Heart right ventricle (tissue), 16 donors: ENCODE measurements around the gene AARSD1. TPM values are rescaled to one million over a fixed set of nuclear protein-coding genes. Genes with fewer than 3 reads are reported as not detected.
"Not testable (repeated sequence)": the region's sequence is repeated elsewhere in the genome, so short reads cannot be mapped to it uniquely, and the experiment has no call there.

Experiments
- ATAC-seq, 8 donors: fragments of 200-7000 bp; cut with Tn5 transposase; one replicate each; pipeline ENCODE4 v1.9.1; 2020; ENCODE audit warnings: mild to moderate bottlenecking in 8 of 8, moderate library complexity in 8 of 8, moderate number of reproducible peaks in 1 of 8
- DNase-seq, 2 donors: peaks; one replicate each; pipeline ENCODE4 v3.0.0-alpha.2; 2020
- H3K27ac ChIP-seq, 10 donors: fragments of 200-600 bp; sonication (generic) in 2 of 10; one replicate each; pipeline versions ENCODE4 v1.5.0 to v1.8.0; 2020 to 2022; ENCODE audit warnings: mild to moderate bottlenecking in 3 of 10
- H3K27me3 ChIP-seq, 7 donors: fragments of 200-600 bp; one replicate each; pipeline ENCODE4 v1.8.0; 2021 to 2022; ENCODE audit warnings: mild to moderate bottlenecking in 2 of 7
- H3K36me3 ChIP-seq, 9 donors: fragments of 200-600 bp; sonication (generic) in 1 of 9; one replicate each; pipeline versions ENCODE4 v1.5.0 to v1.8.0; 2020 to 2022; ENCODE audit warnings: mild to moderate bottlenecking in 2 of 9
- H3K4me1 ChIP-seq, 9 donors: fragments of 200-600 bp; sonication (generic) in 1 of 9; one replicate each; pipeline versions ENCODE4 v1.5.0 to v1.8.0; 2020 to 2022; ENCODE audit warnings: mild to moderate bottlenecking in 4 of 9
- H3K4me3 ChIP-seq, 10 donors: fragments of 200-600 bp; sonication (generic) in 2 of 10; one replicate each; pipeline versions ENCODE4 v1.5.0 to v1.8.0; 2020 to 2022; ENCODE audit warnings: mild to moderate bottlenecking in 7 of 10, moderate library complexity in 2 of 10
- H3K9me3 ChIP-seq, 11 donors: fragments of 200-600 bp in 10 of 11; sonication (generic) in 2 of 11; one replicate each; pipeline versions ENCODE4 v1.5.0 to v1.8.0; 2013 to 2022; ENCODE audit warnings: mild to moderate bottlenecking in 2 of 11, control low read depth in 1 of 11, moderate library complexity in 1 of 11
- CTCF ChIP-seq, 9 donors: fragments of 200-600 bp; sonication (generic) in 2 of 9; IDR thresholded peaks; one replicate each; pipeline versions ENCODE4 v1.5.0 to v1.8.0; 2021 to 2022; ENCODE audit warnings: antibody characterized with exemption in 9 of 9, mild to moderate bottlenecking in 5 of 9, moderate library complexity in 1 of 9
- WGBS, 2 donors: extraction: QIAGEN DNeasy Blood & Tissue Kit; methylation state at CpG; one replicate each; pipeline ENCODE4 v1.1.7; 2013; ENCODE audit warnings: inconsistent platforms in 1 of 2; 5-methylcytosine and 5-hydroxymethylcytosine counted together
- intact Hi-C, 10 donors: fragments of 100-400 bp; cut with DNase I; formaldehyde crosslinking; loops; one replicate each; pipeline versions ENCODE4 v1.11.1 to v1.14.2; 2022
- polyA plus RNA-seq, 2 donors: library from polyadenylated mRNA; stranded (reverse); fragments of 200-250 nt; gene quantifications; one replicate each; pipeline ENCODE4 v1.2.3, GENCODE V29; 2013
- total RNA-seq, 10 donors: library from RNA; stranded (reverse); fragmentation: NEBNext Ultra II Directional in 3 of 10; extraction: Animal tissue kit (Norgen Biotek cat#: 25700) in 3 of 10; gene quantifications; one replicate each; pipeline versions ENCODE4 v1.2.1 to v1.2.4, GENCODE V29; 2021 to 2023
- donor health status: Arrhythmogenic right ventricular cardiomyopathy.
- donor health status: ischemic (EF 13 %, LVEDD 7.1; RV severe dilation, severe dysfunction).
- donor health status: healthy with polysubstance abuse.
- donor health status: DM: no; HTN: yes; CAD: no.
- donor health status: DM: no; HTN: no; CAD: no.
- donor health status: ischemic (EF 25% LVEDD 6.9; RV normal size, moderate dysfunction).
- donor health status: ischemic (EF 25% LVEDD 5.7; RV mildly dilated, moderate dysfunction).
- donor health status: healthy.
- donor health status: DM: yes; HTN: yes; CAD: no.
- donor health status: Ischemic cardiomyopathy.
- donor health status: ischemic (EF 35%, LVEDD 5.7; RV mildly dilated, moderate dysfunction).
- donor health status: nonischemic (EF 11% LVEDD 7.7; RV severe dilation, severe dysfunction).
- donor health status: DM: yes; HTN: yes; CAD: no.
- donor health status: PGD.
- donor health status: ischemic (EF 29% LVEDD 5.4; RV normal size, mild dysfunction).
- donor health status: nonischemic (EF 23%, LVEDD 6.1; RV moderate dilation, normal function).

AARSD1 gene
- total and polyA plus RNA-seq, 12 donors, result 20.0 to 125 (median 29.4) TPM

DNA sequence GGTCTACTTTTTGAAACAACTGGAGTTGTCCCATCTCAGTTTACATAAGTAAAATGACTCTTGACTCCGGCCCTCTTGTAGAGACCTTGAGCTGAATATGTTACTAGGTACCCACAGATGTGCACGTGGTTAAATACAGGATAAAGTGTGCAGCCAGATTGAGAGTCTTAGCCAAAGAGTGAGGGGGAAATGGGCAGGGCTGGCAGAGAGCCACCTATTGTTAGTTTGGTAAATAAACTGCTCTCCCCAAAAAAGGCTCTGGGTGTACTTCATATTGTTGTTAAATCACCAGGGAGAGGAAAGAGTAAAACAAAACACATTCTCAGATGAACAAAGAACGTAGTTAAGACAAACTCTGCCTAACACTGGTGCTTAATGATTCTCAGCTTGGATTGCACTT, 43.3 kb downstream of the AARSD1 start:
- H3K27ac ChIP-seq, result peak overlapping the region in 6 of 10 donors; percentile 57 to 76 (median 68)
- ATAC-seq, result peak; percentile 50 to 89 (median 74)
- 38 to 50% methylated on average over 3 of the region's 3 CpGs for WGBS, 2 donors

DNA sequence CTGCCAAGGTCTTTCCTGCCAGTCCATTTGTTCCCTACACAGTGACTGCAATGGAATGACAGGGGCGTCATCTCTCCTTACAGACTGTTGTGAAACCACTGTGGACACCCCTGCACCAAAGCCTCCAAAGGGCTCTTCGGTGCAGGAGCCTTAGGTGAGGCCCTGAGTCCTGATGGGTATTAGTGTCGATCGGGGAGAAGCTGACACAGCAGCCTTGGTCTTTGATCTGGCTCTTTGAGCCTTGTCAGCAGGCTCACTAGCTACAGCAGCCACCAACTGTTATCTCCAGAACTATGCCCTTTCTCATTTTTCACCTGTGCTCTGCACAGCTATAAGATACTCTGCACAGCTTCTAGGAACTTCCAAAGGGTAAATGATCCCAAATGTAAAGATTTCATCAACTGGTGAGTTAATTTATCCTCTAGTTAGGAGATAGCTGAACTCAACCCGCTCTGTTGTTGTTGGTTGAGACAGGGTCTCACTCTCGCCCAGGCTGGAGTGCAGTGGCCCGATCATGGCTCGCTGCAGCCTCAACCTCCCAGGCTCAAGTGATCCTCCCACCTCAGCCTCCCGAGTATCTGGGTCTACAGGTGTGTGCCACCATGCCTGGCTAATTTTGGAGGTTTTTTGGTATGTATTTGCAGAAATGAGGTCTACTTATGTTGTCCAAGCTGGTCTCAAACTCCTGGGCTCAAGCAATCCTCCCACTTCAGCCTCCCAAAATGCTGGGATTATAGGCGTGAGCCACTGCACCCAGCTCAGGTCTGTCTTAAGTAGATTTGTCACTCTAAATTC, 44.0 kb downstream of the AARSD1 start:
- DNase-seq, result no peak

More for the DNA sequence above, 43.3 kb downstream of the AARSD1 start:
- no peaks in the 10 kb centered on the region for H3K36me3 ChIP-seq
- peaks cover 0 to 59% (median 26%) of the 10 kb centered on the region in 9 donors for H3K4me1 ChIP-seq
- peaks cover 0 to 3% (median 0%) of the 10 kb centered on the region in 11 donors for H3K9me3 ChIP-seq
- peak; percentile 45 to 73 for DNase-seq
- no peak for TF ChIP-seq CTCF (IDR thresholded peaks at IDR 0.05)
- intact Hi-C loops, result loop anchor here in 1 of 10 donors (10.0 kb wide), 1 partner anchor 196 kb away; no protein-coding TSS in a partner anchor
- no peak overlapping the region for H3K4me3 ChIP-seq
- H3K27me3 ChIP-seq, result no peaks in the 10 kb centered on the region

GRCh38 chr17:42919522-42920077, 44.7 kb downstream of the AARSD1 start:
- not testable (repeated sequence) for H3K4me3 ChIP-seq, DNase-seq, H3K9me3 ChIP-seq, ATAC-seq, H3K36me3 ChIP-seq, H3K27me3 ChIP-seq
- Histone ChIP-seq H3K27ac (peak overlapping the region in 4 of 10 donors; percentile 40 to 76 (median 68)), H3K4me1 (peaks cover 0 to 50% (median 16%) of the 10 kb centered on the region in 9 donors)
- intact Hi-C loops, result loop anchor here in 2 of 10 donors (10.0 kb wide), 2 partner anchors 55 to 195 kb away; no protein-coding TSS in a partner anchor
- WGBS, 2 donors, result 87 to 90% methylated on average over 10 of the region's 10 CpGs

More for the DNA sequence above, 44.0 kb downstream of the AARSD1 start:
- peak overlapping the region in 5 of 10 donors; percentile 21 to 76 (median 67) for H3K27ac ChIP-seq
- WGBS, 2 donors, result 70 to 80% methylated on average over 10 of the region's 10 CpGs
- ATAC-seq, result no peak
- H3K4me3 ChIP-seq, result no peak overlapping the region
- no peak for TF ChIP-seq CTCF (IDR thresholded peaks at IDR 0.05)
- no peaks in the 10 kb centered on the region for H3K27me3 ChIP-seq
- no peaks in the 10 kb centered on the region for H3K36me3 ChIP-seq
- intact Hi-C loops, result loop anchor here in 1 of 10 donors (10.0 kb wide), 1 partner anchor 196 kb away; no protein-coding TSS in a partner anchor
- peaks cover 0 to 3% (median 0%) of the 10 kb centered on the region in 11 donors for H3K9me3 ChIP-seq
- H3K4me1 ChIP-seq, result peaks cover 0 to 57% (median 22%) of the 10 kb centered on the region in 9 donors

DNA sequence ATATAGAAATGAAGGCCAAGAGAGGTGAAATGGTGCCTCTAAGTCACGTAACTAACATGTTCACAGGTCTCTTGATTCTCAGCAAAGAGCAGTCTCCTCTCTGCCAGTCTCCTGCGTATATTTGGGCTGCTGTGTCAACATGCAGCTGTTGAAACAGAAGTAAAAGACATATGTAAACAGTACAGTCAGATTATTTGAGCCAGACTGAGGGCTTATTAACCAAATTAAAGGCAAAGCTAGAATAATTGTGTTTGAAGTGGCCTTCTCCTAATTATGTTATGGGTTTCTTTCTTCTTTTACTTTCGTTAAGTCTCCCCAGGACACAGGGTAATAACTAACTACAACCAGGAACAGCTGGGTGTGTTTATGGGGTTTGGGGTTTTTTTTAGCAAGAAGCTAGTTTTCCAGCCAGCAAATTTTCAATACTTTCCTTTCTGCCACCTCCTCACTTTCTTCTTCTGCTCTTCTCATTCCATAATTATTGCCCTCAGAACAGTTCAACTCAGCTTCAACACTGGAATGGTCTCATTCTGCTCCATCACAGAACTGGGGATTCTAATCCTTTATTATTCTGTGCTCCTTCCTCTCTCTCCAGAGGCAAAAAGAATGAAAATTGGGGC, 45.2 kb downstream of the AARSD1 start:
- ATAC-seq, result no peak
- intact Hi-C loops, result loop anchor here in 1 of 10 donors (10.0 kb wide), 1 partner anchor 54 kb away; no protein-coding TSS in a partner anchor
- no peak for DNase-seq
- Histone ChIP-seq H3K27me3 (no peaks in the 10 kb centered on the region), H3K9me3 (peaks cover 0 to 3% (median 0%) of the 10 kb centered on the region in 11 donors), H3K27ac (peak overlapping the region in 1 of 10 donors; percentile 67), H3K4me3 (no peak overlapping the region), H3K4me1 (peaks cover 0 to 49% (median 16%) of the 10 kb centered on the region in 9 donors), H3K36me3 (no peaks in the 10 kb centered on the region)
- WGBS, 2 donors, result 74 to 80% methylated on average over 3 of the region's 3 CpGs
- no peak for TF ChIP-seq CTCF (IDR thresholded peaks at IDR 0.05)
